ENCODE measurements around the gene DENND1A. TPM values are rescaled to one million over a fixed set of nuclear protein-coding genes. Genes with fewer than 3 reads are reported as not detected.

The DENND1A gene
- total RNA-seq, 1 experiment from 2014 or later, result 45.3 TPM

DNA sequence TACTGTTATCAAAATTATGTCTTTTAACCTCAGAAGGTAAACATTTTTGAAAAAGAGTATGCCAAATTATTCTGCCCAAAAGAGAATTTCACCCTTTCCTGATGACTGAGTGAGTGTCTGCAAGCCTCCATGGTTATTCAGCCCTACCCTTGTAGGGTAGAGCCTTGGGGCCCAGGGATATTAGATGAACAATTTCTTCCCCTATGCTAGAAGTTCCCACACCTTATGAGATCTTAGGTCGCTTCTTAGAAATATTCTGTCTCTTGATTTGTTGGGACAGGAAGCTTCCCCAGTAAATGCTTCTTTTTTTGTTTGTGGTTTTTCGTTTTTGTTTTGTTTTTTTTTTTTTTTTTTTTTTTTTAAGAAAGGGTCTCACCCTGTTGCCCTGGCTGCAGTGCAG lies 570.8 kb downstream of the DENND1A start:
- in situ Hi-C loops (cut with HindIII; ENCODE audit: low sequenced_read_pairs), result no loop called here
- no peak for DNase-seq (ENCODE audit: low spot score)

DNA sequence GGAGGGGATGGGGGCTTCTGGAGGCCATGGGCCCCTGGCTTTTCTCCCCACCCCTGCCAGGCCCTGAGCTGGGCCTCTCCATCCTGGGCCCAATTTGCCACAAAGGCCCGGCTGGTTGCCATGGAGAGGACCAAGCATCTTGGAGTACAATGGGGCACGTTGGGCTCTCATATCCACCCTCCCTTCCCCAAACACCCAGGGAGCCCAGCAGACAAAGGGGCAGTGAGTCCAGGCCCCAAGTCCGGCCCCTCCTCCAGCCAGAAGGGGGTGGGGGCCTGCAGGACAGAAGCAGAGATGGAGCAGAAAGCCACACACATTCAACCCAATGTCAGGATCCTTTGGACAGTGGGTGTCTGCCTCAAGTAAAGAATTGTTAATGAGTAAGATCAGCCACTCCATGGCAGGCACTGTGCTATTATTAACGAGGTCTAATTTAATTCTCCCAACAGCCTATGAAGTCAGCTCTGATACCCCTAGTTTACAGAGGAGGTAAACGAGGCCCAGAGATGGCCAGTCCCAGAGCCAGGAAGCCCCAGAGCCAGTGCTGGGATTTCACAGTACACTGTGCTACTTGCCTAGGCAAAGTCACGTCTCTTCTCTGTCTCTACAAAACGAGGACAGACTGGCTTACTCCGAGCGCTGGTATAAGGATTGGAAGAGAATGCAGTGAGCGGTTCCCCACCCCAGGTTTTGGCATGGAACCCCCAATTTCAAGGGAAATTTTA lies 571.6 kb downstream of the DENND1A start:
- in situ Hi-C loops (cut with HindIII; ENCODE audit: low sequenced_read_pairs), result no loop called here
- peak; percentile 30 for DNase-seq (ENCODE audit: low spot score)

DNA sequence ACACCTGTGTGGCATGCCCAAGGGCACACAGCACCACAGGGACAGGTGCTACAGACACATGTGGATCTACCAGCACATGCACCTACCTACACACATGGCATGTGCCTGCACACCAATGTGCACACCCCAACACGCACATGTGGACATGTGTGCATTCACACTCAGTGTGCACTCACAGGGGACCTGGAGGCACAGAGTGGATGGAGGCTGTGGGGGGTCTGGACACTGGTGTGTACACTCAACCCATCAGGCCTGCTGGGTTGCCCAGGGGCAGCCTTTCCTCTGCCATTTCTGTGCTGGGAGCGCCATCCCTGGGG lies 572.2 kb downstream of the DENND1A start:
- DNase-seq (ENCODE audit: low spot score), result no peak
- in situ Hi-C loops (cut with HindIII; ENCODE audit: low sequenced_read_pairs), result no loop called here

DNA sequence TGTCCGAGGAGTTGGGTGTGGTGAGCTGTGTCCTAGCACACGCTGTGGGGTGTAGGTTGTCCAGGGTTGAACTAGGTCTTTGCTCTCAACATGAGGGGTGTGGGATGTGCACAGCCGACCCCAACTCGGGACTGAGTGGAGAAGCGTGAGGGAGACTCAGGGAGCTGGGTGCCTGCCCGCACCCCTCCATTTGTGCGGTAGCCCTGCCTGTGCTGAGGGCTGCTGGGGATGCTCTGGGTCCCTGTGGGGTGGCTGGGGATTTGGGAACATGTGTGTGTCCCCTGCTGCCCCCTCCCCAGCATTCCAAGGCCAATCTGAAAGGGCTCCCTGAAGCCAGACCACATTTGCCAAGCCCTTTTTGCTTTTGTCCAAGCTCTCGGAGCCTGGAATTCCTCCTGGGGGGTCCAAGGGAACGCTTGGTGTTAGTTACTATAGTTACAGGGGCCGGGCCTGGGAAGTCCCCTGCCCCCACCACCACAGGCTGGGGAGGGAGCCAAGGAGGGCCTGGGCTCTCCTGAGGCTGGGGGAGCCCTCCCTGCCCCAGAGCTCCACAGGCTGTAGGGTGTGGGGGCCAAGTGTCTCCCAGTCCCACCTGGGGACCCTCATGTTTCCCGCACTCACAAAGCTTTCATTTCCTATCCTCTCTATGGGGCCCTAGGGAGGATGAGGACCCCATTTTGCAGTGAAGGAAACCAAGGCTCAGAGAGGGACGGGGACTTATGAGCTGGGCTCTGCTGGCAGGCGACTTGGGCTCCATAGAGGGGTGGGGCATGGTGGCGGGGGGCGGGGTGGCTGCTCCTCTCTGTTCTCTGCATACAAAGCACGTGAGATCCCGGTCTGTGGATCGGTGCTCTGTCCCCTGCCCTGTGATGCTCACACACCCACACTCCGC lies 572.8 kb downstream of the DENND1A start:
- in situ Hi-C loops (cut with HindIII; ENCODE audit: low sequenced_read_pairs), result no loop called here
- peak; percentile 19 for DNase-seq (ENCODE audit: low spot score)

DNA sequence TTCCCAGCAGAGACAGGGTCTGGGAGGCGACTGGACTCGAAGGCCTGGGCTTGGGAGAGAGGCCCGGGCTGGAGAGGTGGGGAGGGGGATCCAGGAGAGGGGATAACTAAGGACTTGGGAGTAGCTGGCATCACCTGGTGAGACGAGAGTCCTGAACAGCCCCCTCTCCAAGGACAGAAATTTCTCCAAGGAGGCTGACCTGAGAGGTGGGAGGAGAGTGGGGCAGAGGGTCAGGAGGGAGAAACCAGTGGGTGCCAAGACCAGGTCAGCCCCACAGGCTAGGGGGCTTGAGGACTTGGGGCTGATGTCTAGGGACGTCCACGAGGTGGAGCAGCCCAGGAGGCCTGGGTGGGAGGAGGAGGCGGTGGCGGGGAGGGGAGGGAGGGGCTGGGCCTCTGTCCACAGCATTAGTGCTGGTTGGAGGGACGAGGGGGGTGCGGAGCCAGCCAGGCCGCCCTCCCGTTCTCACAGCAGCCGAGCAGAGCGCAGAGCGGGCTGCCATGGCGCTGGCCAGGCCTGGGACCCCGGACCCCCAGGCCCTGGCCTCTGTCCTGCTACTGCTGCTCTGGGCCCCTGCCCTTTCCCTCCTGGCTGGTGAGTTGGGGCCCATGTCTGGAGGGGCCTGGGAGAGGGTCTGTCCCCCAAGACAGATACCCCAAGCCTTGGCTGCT lies 574.0 kb downstream of the DENND1A start, which contains the start of gene CRB2:
CRB2 (plus strand) TSS at position 437 of the 671 bp plus-strand sequence; CDS start at position 501, 64 bp downstream.
- DNase-seq (ENCODE audit: low spot score), result peak; percentile 23
- in situ Hi-C loops (cut with HindIII; ENCODE audit: low sequenced_read_pairs), result no loop called here

DNA sequence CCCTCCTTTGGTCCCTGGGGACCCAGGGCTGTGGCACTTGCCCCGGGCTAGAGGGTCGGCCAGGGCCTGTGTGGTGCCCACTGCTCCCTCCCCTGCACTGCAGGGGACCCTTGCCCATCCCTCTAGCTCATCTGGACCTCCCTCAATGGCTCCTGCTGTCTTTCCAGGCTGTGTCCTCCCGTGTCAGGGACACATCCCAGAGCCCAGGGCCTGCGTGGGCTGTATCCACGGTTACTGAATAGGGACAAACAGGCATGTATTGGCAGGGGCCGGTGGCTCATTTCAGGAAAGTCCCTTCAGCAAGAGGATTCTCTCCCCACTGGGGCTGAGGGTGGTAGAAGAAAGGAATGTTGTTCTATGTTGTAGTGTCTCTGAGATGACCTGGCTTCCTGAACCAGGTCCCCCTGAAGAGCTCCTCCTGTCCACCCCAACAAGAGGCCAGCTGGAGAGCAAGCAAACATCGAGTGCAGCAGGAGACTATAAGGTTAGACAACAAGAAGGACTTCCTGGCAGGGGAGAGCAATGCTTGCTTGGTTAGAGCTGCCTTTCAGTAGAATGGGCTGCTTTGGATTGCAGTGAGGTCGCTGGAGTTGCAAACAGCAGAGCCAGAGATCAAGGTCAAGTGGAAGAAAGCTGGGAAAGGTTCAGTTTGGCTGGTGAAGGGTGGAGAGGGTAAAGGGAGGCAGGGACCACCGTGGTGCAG lies 575.0 kb downstream of the DENND1A start:
- in situ Hi-C loops (cut with HindIII; ENCODE audit: low sequenced_read_pairs), result no loop called here
- DNase-seq (ENCODE audit: low spot score), result peak; percentile 18

DNA sequence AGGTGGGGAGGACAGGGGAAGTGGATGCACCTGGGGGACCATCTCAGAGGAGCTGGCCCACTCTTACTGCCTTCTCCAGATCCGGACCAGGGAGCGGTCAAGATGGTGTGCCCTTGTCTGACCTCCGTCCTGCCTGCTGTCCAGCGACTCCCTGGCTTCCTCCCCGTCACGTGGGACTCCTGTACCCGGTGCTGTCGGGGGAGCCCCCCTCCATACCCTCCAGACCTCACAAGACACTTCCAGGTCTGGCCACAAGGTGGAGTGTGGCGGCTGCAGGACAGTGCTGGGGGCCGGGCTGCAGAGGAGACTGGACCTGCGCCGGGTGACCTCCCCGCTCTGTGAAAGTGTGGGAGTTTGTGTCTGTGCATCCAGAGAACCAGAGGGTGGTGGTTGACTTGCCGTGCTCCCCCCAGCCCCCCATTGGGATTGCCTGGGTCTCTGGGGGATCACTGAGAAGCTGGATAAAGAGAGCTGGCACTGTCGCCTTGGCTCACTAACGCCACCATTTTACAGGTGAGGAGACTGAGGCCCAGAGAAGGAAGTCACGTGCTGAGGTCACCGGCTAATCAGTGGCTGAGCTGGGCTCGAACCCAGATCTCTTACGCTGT lies 575.8 kb downstream of the DENND1A start:
- in situ Hi-C loops (cut with HindIII; ENCODE audit: low sequenced_read_pairs), result no loop called here

DNA sequence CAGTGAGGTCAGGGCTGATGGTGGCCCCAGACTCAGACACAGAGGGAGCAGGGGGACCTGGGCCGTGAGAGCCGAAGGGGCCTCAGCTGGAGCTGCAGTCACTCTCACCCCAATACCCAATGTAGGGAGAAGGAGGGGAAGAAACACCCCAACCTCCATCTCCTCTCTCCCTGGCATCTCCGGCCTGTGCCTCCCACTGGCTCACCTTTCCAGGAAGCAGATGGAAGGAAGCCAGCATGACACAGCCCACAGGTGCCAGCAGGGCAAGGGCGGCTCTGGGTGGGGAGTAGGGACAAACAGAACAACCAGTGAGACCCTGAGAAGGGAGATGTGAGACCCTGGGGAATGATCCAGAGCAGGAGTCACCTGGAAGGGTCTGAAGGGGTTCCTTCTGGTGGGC lies 576.9 kb downstream of the DENND1A start:
- in situ Hi-C loops (cut with HindIII; ENCODE audit: low sequenced_read_pairs), result no loop called here
- no peak for DNase-seq (ENCODE audit: low spot score)

More for the DNA sequence above, 575.8 kb downstream of the DENND1A start:
- peak; percentile 43 for DNase-seq (ENCODE audit: low spot score)

DNA sequence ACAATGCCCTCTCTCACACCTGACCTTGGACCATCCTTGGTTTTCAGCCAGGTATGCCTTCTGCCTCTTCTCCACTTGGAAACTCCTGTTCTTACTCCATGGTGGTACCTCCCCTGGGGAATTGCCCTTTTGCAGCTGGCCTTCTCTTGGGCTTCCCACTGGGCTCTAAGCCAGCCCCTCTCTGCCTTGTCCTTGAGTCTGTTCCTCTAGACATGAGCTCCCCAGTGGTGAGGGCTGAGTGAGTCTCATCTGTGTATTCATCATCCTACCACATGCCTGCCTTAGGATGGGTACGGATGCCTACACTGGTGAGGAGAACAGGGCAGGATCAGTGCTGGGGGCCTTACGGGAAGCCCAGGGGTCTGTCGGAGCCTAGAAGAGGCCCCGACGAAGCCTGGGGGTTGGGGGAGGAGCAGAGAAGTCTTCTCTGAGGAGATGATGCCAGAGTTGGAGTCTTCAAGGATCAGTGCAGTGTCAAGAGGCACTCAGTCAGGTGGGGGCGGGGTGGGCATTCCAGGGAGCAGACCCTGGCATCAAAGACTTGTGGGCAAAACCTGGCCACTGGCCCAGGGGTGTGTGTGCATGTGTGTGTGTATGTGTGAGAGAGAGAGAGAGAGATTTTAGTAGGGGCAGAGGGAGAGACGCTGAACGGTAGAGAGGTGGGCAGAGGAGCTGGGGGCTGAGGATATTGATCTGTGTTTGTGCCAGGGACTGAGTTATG lies 579.2 kb downstream of the DENND1A start:
- in situ Hi-C loops (cut with HindIII; ENCODE audit: low sequenced_read_pairs), result no loop called here

DNA sequence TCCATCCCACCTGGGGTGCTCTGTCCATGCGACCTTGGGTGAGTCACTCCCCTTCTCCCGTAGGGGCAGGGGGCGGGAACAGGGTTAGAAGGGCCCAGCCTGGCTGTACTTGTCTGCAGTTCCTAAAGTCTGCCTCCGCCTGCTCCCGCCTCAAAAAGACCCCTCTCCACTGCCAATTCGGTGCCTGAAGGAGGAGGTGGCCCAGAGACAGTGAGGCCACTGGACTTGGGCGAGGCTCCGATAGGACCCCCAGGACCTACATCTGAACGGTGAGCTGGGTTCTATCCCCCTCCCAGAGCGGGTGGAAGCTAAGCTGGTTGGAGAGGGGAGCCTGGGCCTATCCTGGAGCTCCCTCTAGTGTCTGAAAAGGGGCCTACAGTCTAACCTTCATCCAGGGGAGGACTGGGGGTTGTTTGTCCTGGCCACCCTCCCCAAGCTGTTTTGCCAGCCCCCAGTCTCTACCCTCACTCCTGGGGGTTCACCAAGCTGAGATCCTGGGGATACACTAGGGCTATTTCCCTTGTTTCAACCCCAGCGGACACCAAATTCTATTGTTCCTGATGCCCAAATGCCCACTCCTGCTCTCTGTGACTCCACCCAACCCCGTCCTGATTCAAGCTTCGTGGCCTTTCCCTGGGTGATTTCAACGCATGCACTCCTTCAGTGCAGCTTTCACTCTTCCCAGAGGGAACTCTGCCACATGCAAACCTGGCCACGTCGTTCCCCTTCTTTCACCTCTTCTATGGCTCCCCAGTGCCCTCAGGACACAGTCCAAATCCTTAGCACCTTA lies 580.0 kb downstream of the DENND1A start:
- peak; percentile 65 for DNase-seq (ENCODE audit: low spot score)
- in situ Hi-C loops (cut with HindIII; ENCODE audit: low sequenced_read_pairs), result no loop called here

More for the DNA sequence above, 579.2 kb downstream of the DENND1A start:
- no peak for DNase-seq (ENCODE audit: low spot score)

DNA sequence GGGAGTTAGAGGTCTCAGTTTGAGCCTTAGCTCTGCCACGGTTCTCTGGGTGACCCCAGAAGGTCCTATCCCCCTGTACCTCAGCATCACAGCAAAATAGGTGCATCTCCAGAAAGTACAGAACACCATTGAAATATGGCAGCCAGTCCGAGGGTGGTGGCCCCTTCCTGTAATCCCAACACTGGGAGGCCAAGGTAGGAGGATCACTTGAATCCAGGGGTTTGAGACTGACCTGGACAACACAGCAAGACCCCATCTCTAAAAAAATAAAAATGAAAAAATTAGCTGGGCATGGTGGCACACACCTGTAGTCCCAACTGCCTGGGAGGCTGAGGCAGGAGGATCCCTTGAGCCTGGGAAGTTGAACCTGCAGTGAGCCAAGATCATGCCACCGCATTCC lies 580.9 kb downstream of the DENND1A start:
- in situ Hi-C loops (cut with HindIII; ENCODE audit: low sequenced_read_pairs), result no loop called here
- no peak for DNase-seq (ENCODE audit: low spot score)

DNA sequence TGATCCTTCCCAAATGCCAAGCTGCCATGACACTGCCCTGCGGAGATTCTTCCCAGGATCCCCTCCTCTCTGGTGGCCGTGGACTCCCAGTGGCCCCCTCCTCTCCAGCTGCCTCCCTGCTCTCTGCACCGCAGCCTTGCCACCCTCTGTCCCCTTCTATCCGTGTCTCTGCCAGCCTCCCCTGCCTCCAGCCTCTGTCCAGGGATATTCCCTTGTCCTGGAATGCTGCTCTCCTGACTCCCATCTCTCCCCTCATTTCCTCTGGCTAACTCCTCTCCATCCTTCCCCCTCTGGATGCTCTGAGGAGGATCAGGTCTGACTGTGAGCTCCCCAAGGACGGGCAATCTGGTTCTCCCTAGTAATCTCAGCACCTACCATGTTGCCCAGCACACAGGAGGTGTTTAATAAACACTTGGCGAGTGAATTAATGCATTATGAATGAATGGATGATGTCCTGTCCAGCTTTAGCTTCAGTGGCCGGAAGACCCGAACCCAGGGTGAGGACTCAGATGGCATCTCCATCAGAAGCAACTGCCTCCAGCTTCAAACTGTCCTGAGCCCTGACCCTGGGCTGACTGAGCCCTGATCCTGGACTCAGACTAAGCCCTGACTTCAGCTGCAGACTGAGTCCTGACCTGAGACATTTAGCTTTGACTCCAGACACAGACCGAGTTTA lies 581.5 kb downstream of the DENND1A start:
- DNase-seq (ENCODE audit: low spot score), result no peak
- in situ Hi-C loops (cut with HindIII; ENCODE audit: low sequenced_read_pairs), result no loop called here

DNA sequence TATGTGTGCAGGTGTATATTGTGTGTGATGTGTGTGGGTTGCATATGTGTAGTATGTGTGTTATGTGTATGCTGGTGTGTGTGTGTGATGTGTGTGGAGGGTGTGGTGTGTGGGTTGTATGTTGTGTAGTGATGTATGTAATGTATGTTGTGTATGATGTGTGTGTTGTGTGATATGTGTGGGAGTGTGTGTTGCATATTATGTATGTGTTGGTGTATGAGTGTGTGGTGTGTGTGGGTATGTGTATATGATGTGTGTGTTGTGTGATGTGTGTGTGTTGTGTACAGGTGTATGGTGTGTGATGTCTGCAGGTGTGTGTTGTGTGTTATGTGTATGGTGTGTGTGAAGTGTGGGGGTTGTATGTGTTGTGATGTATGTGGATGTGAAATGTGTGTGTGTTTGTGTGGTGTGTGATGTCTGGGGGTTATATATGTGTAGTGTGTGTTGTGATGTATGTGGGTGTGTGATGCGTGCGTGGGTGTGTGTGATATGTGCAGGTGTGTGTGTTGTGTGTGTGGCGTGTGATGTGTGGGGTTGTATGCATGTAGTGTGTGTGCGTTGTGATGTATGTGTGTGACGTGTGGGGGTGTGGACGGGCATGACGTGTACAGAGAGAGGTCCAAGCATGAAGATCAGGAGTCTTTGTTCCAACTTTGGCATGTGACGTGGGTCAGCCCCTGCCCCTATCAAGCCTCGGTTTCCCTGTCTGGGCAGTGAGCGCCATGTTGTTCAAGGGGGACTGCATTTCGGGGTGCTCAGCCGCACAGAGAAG lies 582.5 kb downstream of the DENND1A start:
- in situ Hi-C loops (cut with HindIII; ENCODE audit: low sequenced_read_pairs), result no loop called here
- no peak for DNase-seq (ENCODE audit: low spot score)

DNA sequence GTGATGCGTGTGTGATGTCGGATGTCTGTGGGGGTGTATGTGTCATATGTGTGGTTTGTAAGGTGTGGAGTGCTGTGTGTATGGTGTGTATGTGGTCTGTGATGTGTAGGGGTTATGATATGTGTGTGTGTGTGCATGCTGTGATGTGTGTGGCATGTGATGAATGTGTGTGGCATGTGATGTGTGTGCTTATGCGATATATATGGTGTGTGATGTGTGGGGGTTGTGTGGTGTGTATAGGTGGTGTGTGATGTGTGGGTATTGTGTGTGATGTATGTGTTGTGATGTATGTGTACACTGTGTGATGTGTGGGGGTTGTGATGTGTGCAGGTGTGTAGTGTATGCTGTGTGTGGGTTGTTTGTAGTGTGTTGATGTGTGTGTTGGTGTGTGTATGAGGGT lies 583.1 kb downstream of the DENND1A start:
- DNase-seq (ENCODE audit: low spot score), result no peak
- in situ Hi-C loops (cut with HindIII; ENCODE audit: low sequenced_read_pairs), result no loop called here

DNA sequence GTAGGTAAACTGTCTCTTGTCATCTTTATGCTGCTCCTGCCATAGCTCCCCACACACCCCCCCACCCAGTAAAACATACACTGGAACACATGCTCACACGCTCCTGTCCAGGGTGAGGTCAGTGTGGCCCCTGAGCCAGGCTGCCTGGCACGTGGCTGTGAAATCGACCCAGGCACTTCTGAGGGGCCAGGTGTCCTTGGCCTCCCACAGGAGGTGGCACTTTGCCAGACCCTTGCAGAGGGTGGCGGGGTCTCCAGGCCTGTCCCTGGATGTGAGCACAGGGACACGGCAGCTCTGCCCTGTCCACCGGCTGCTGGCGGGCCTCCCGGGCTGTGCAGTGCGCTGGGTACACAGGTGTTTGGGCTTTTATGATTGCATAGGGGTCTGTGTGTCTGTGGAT lies 583.9 kb downstream of the DENND1A start:
- in situ Hi-C loops (cut with HindIII; ENCODE audit: low sequenced_read_pairs), result no loop called here
- DNase-seq (ENCODE audit: low spot score), result no peak

DNA sequence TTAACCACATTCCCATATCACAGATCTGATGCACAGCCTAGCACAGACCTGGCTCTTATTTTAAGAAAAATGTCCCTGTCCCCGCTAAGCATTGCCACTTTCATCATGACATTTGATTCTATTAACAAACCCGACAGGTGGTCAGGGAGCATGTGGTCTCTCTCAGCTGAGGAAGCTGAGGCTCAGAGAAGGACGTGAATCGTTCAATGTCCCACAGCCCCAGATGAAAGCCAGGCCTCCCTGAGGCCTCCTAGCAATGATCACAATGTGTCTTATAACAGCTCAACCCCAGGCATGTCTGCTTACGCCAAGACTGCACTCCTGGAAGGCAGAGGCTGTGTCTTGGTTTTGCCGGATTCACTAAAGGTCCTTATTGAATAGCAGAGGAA lies 584.4 kb downstream of the DENND1A start:
- in situ Hi-C loops (cut with HindIII; ENCODE audit: low sequenced_read_pairs), result no loop called here
- no peak for DNase-seq (ENCODE audit: low spot score)
